Bronchial epithelial cell (primary cell): ENCODE results near the gene LRFN3. TPM values are rescaled to one million over a fixed set of nuclear protein-coding genes. Genes with fewer than 3 reads are reported as not detected.
"Not testable (repeated sequence)": the region's sequence is repeated elsewhere in the genome, so short reads cannot be mapped to it uniquely, and the experiment has no call there.

Experiments used
- DNase-seq: peaks from one replicate; pipeline ENCODE4 v3.0.0-alpha.2; 2010; ENCODE audit warnings: low read depth
- FAIRE-seq: peaks from 2 replicates; lab custom pipeline; 2011; peaks lifted over from hg19 to GRCh38; lab: Jason Lieb, UNC
- H3K27me3 ChIP-seq: 2 replicates; pipeline ENCODE4 v1.5.1; 2011; ENCODE audit warnings: low read length; ENCODE audit not compliant: control insufficient read depth, insufficient read depth
- H3K36me3 ChIP-seq: 2 replicates; pipeline ENCODE4 v1.5.1; 2011; ENCODE audit warnings: low read length; ENCODE audit not compliant: control insufficient read depth, insufficient read depth
- H3K4me3 ChIP-seq: 2 replicates; pipeline ENCODE4 v1.5.1; 2011; ENCODE audit warnings: mild to moderate bottlenecking, low read depth, low read length, control low read depth
- total RNA-seq: library from RNA; depleted of rRNA; stranded (reverse); fragments of >200 nt; gene quantifications from 2 replicates; pipeline ENCODE4 v1.2.1, GENCODE V29; 2014
- TF ChIP-seq, protein P1 (sequence below): IDR thresholded peaks from 2 replicates; pipeline ENCODE4 v1.5.1; 2011; ENCODE audit warnings: mild to moderate bottlenecking, moderate library complexity, low read length, control low read depth, inconsistent platforms; ENCODE audit not compliant: insufficient read depth, severe bottlenecking

LRFN3 gene
- total RNA-seq, 1 donor from 2014 or later: 0.79 TPM

DNA sequence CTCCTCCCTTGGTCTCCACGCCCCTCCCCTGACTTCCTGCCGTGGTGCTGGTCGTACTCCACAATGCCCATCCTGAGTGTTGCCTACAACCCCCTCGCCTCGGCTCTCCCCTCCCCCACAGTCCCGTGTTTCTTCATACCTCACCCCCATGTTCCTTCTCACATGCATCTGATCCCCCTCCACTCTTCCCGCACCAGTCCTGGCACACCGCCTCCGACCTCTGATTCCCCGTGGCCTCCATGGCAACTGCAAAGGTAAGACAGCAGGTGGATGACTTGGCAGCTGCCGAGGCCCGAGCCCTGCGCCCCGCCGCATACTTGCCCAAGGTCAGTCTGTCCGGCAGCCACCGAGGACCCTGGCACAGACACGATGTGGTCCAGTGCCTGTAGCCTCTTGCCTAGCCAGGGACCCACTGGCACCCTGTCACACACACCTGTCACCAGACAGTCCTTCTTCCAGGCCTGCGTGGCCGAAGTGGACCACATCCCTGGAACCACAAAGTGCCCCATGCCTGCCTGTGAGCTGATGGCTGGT is 42.7 kb downstream of the LRFN3 start:
- Histone ChIP-seq H3K36me3 (no peaks in the 10 kb centered on the region), H3K4me3 (no peak overlapping the region), H3K27me3 (no peaks in the 10 kb centered on the region)
- TF ChIP-seq, protein P1, sequence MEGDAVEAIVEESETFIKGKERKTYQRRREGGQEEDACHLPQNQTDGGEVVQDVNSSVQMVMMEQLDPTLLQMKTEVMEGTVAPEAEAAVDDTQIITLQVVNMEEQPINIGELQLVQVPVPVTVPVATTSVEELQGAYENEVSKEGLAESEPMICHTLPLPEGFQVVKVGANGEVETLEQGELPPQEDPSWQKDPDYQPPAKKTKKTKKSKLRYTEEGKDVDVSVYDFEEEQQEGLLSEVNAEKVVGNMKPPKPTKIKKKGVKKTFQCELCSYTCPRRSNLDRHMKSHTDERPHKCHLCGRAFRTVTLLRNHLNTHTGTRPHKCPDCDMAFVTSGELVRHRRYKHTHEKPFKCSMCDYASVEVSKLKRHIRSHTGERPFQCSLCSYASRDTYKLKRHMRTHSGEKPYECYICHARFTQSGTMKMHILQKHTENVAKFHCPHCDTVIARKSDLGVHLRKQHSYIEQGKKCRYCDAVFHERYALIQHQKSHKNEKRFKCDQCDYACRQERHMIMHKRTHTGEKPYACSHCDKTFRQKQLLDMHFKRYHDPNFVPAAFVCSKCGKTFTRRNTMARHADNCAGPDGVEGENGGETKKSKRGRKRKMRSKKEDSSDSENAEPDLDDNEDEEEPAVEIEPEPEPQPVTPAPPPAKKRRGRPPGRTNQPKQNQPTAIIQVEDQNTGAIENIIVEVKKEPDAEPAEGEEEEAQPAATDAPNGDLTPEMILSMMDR: no peak
- FAIRE-seq (no peak), DNase-seq (no peak)

DNA sequence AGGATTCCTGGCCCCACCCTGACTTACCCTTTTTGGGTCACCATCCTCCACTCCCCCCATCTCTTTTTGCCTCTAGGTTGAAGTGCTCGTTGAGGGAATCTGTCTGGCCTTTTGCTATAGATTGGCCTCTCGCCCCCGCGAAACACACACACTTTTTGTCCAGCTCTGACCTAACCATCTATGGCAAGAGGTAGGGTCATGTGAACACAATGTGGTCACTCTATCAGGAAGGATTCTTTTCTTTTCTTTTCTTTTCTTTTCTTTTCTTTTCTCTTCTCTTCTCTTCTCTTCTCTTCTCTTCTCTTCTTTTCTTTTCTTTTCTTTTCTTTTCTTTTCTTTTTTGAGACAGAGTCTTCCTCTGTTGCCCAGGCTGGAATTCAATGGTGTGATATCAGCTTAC is 44.8 kb downstream of the LRFN3 start:
- H3K4me3 ChIP-seq, FAIRE-seq, DNase-seq, H3K27me3 ChIP-seq, H3K36me3 ChIP-seq: not testable (repeated sequence)

DNA sequence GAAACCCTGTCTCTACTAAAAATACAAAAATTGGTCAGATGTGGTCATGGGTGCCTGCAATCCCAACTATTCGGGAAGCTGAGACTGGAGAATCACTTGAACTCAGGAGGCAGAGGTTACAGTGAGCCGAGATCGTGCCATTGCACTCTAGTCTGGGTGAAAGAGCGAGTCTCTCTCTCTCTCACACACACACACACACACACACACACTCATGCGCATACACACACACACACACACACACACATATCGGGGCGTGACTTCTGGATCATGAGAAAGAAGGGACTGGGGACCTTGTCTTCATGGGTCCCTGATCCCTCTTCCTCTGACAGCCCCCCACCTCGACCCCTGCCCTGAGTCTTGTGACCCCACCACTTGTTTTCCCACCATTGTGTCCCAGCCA is 47.0 kb downstream of the LRFN3 start:
- Histone ChIP-seq H3K4me3 (no peak overlapping the region), H3K36me3 (no peaks in the 10 kb centered on the region), H3K27me3 (peaks cover 3% of the 10 kb centered on the region)
- FAIRE-seq: no peak
- TF ChIP-seq, protein P1: no peak
- DNase-seq: no peak

DNA sequence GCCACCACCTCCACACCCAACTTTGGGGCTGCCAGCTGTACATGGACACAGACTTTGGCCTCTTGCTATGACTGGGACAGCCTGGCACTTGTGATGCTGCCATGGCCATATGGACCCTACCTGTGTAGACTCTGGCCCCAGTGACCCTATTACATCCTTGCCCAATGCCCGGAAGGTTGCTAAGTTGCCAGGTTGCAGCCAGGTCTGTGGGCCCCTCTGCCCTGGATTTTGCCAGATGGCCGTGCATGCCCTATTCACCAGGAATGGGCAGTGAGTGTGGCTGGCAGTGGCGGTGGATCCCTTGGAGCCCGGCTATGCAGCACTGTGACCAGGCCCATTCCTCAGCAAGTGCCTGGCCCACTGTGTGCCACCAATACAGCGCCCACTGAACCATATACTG is 49.9 kb downstream of the LRFN3 start:
- no peak for FAIRE-seq
- no peak for DNase-seq
- peaks cover 3% of the 10 kb centered on the region for H3K27me3 ChIP-seq

DNA sequence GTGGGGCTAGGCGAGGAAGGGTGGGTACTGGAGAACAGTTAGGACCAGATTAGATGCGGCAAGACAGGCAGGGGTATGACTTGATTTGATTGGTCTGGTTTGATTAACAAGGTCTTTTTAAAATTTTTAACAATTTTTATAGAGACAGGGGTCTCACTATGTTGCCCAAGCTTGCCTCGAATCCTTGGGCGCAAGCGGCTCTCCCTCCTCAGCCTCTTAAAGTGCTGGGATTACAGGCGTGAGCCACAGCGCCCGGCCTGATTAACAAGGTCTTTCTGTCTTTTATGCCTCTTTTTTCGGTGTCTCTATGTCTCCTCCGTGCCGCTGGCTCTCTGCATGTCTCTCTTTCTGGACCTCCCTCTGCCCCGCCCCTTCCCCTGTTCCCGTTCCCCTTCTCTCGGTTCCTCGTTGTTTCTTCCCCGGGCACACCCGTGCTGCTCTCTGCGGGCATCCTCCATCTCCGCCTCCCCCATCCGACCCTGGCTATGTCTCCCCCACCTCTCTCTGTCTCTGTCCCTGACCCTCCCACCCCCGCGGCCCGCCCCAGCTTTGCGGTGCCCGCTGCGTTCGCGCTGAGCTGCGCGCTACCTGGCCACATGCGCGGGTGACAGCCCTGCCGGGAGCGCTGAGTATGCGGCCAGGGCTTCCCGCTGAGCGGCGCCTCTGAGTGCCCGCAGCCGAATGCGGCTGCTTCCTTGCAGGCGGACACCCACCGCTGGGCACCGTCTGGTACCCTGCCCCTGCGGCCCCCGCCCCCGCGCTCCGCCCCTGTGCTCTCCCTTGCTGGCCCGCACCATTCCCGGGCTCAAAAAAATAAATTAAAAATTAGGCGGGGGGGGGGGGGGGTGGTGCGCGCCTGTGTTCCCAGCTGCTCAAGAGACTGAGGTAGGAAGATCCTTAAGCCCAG is 50.7 kb downstream of the LRFN3 start:
- H3K27me3 ChIP-seq: peaks cover 3% of the 10 kb centered on the region

More for the DNA sequence above, 49.9 kb downstream of the LRFN3 start:
- Histone ChIP-seq H3K36me3 (no peaks in the 10 kb centered on the region), H3K4me3 (no peak overlapping the region)
- TF ChIP-seq, protein P1: no peak

DNA sequence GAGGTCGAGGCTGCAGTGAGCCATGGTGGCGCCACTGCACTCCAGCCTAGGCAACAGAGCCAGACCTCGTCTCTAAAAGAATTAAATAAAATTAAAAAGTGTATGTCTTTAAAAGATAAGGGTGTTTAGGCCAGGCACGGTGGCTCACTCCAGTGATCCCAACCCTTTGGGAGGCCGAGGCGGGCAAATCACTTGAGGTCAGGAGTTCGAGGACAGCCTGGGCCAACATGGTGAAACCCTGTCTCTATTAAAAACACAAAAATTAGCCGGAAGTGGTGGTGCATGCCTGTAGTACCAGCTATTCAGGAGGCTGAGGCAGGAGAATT is 51.4 kb downstream of the LRFN3 start:
- no peak overlapping the region for H3K4me3 ChIP-seq
- TF ChIP-seq, protein P1: no peak
- H3K36me3 ChIP-seq: no peaks in the 10 kb centered on the region
- peaks cover 3% of the 10 kb centered on the region for H3K27me3 ChIP-seq
- FAIRE-seq (no peak), DNase-seq (no peak)

More for the DNA sequence above, 50.7 kb downstream of the LRFN3 start:
- Histone ChIP-seq H3K4me3 (peak overlapping the region; percentile 17), H3K36me3 (no peaks in the 10 kb centered on the region)
- no peak for DNase-seq
- TF ChIP-seq, protein P1: peak; percentile 17
- FAIRE-seq: no peak
